Midbrain (tissue), 1 donor: ENCODE measurements around the gene DAG1.
"Not testable (repeated sequence)": the region's sequence is repeated elsewhere in the genome, so short reads cannot be mapped to it uniquely, and the experiment has no call there.

Experiments used
- DNase-seq: peaks from one replicate; lab custom pipeline; 2025; lab: John Stamatoyannopoulos, UW

DAG1 gene

GRCh38 chr3:49470714-49471420 is 800 bp downstream of the DAG1 start:
- peak; percentile 50 for DNase-seq

- DNase-seq: no peak
These were observed 1.9 kb downstream of the DAG1 start for GRCh38 chr3:49471856-49472495.

GRCh38 chr3:49476563-49476962 is 6.5 kb downstream of the DAG1 start:
- no peak for DNase-seq

- DNase-seq: no peak
These were observed 12.7 kb downstream of the DAG1 start for GRCh38 chr3:49482766-49483165.

- DNase-seq: no peak
These were observed 14.4 kb downstream of the DAG1 start for GRCh38 chr3:49484471-49484870.

- no peak for DNase-seq
These were observed 19.2 kb downstream of the DAG1 start for GRCh38 chr3:49489247-49489646.

- DNase-seq: no peak
These were observed 22.9 kb downstream of the DAG1 start for GRCh38 chr3:49492969-49493368.

GRCh38 chr3:49493901-49494300 is 23.8 kb downstream of the DAG1 start:
- no peak for DNase-seq

GRCh38 chr3:49495023-49495422 is 25.0 kb downstream of the DAG1 start:
- DNase-seq: no peak

- not testable (repeated sequence) for DNase-seq
These were observed 26.8 kb downstream of the DAG1 start for GRCh38 chr3:49496845-49497244.

- DNase-seq: no peak
These were observed 27.5 kb downstream of the DAG1 start for GRCh38 chr3:49497606-49498005.

GRCh38 chr3:49498239-49498638 is 28.2 kb downstream of the DAG1 start:
- DNase-seq: no peak

GRCh38 chr3:49498648-49499047 is 28.6 kb downstream of the DAG1 start:
- no peak for DNase-seq

GRCh38 chr3:49500205-49500731 is 30.2 kb downstream of the DAG1 start:
- DNase-seq: no peak

- DNase-seq: no peak
These were observed 30.9 kb downstream of the DAG1 start for GRCh38 chr3:49500732-49501609.

- no peak for DNase-seq
These were observed 31.8 kb downstream of the DAG1 start for GRCh38 chr3:49501842-49502241.

GRCh38 chr3:49506906-49507305 is 36.8 kb downstream of the DAG1 start:
- DNase-seq: no peak

GRCh38 chr3:49509028-49509561 is 39.0 kb downstream of the DAG1 start:
- no peak for DNase-seq

- no peak for DNase-seq
These were observed 41.6 kb downstream of the DAG1 start for GRCh38 chr3:49511639-49512038.

GRCh38 chr3:49512781-49513355 is 42.8 kb downstream of the DAG1 start:
- no peak for DNase-seq

- DNase-seq: no peak
These were observed 43.5 kb downstream of the DAG1 start for GRCh38 chr3:49513494-49514124.
